Measurements from ENCODE around the gene PUDP.

DNA sequence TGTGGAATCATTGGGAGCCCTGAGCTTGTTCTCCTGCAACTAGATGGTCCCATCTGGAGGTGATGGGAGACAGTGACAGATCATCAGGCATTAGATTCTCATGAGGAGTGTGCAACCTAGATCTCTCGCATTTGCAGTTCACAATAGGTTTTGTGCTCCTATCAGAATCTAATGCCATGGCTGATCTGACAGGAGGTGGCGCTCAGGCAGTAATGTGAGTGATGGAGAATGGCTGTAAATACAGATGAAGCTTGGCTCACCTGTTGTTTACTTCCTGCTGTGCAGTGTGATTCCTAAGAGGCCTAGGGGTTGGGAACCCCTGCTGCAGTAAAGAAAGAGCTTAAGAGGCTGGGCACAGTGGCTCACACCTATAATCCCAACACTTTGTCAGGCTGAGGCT is 42.2 kb upstream of the PUDP start:
- TF ChIP-seq CTCF (IDR thresholded peaks at IDR 0.05): no peak
- TF ChIP-seq POLR2A (IDR thresholded peaks at IDR 0.05): no peak
